Upper lobe of left lung (tissue), 4 donors: Measurements from ENCODE around the gene CPHXL2.

Source experiments
- POLR2AphosphoS5 ChIP-seq, 2 donors: sonication (generic); formaldehyde crosslinking; IDR thresholded peaks; one replicate each; pipeline ENCODE4 v1.5.1; 2017; ENCODE audit warnings: antibody characterized with exemption in 2 of 2
- TF ChIP-seq, protein P1 (sequence below), 6 experiments: fragments of 450-650 bp in 4 of 6; fragments of 200-600 bp in 2 of 6; sonication (generic) in 2 of 6; IDR thresholded peaks; one replicate each; pipeline ENCODE4 v1.5.1; 2016 to 2019; ENCODE audit warnings: antibody characterized with exemption in 6 of 6

DNA sequence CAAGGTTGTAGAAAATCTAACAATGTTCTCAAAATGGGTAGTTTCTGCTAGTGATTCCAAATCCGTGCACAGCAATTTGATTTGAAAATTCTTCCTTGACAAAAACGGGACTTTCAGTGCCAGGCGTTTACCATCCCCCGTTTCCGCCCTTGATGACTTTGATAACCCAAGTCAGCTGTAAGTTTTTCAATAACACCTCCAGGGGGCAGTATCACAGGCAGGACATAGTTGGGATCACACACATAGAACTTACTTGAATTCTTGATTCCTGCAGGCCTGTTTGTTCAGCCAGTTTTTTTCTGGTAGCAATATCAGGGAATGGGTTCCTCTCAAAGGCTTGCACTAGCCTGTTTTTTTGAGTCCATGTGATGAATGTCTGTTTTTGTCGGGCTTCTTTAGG is 18.9 kb upstream of the CPHXL2 start:
- no peak for TF ChIP-seq POLR2AphosphoS5 (IDR thresholded peaks at IDR 0.05)
- TF ChIP-seq, protein P1, sequence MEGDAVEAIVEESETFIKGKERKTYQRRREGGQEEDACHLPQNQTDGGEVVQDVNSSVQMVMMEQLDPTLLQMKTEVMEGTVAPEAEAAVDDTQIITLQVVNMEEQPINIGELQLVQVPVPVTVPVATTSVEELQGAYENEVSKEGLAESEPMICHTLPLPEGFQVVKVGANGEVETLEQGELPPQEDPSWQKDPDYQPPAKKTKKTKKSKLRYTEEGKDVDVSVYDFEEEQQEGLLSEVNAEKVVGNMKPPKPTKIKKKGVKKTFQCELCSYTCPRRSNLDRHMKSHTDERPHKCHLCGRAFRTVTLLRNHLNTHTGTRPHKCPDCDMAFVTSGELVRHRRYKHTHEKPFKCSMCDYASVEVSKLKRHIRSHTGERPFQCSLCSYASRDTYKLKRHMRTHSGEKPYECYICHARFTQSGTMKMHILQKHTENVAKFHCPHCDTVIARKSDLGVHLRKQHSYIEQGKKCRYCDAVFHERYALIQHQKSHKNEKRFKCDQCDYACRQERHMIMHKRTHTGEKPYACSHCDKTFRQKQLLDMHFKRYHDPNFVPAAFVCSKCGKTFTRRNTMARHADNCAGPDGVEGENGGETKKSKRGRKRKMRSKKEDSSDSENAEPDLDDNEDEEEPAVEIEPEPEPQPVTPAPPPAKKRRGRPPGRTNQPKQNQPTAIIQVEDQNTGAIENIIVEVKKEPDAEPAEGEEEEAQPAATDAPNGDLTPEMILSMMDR (IDR thresholded peaks at IDR 0.05) = no peak
